HCT116 (cell line): ENCODE data around the gene PDE2A.

Experiments used
- POLR2AphosphoS5 ChIP-seq: IDR thresholded peaks from 2 replicates; pipeline ENCODE4 v1.6.1; 2011; ENCODE audit warnings: mild to moderate bottlenecking, low read depth, low read length, moderate library complexity
- SRF ChIP-seq: IDR thresholded peaks from 2 replicates; pipeline ENCODE4 v1.6.1; 2012; ENCODE audit warnings: low read depth
- TF ChIP-seq, protein P1 (sequence below), 3 experiments: fragments of 200-600 bp in 1 of 3; sonication (generic) in 1 of 3; IDR thresholded peaks in 2 of 3; conservative IDR thresholded peaks in 1 of 3; 2 replicates each; pipeline ENCODE4 v1.5.1; 2012 to 2017; ENCODE audit warnings: low read depth in 2 of 3, low read length in 2 of 3, antibody characterized with exemption in 1 of 3, borderline replicate concordance in 1 of 3, control low read depth in 1 of 3, mild to moderate bottlenecking in 1 of 3, mixed read lengths in 1 of 3, mixed run types in 1 of 3, moderate library complexity in 1 of 3; ENCODE audit not compliant: insufficient read depth in 1 of 3

- TF ChIP-seq, protein P1, sequence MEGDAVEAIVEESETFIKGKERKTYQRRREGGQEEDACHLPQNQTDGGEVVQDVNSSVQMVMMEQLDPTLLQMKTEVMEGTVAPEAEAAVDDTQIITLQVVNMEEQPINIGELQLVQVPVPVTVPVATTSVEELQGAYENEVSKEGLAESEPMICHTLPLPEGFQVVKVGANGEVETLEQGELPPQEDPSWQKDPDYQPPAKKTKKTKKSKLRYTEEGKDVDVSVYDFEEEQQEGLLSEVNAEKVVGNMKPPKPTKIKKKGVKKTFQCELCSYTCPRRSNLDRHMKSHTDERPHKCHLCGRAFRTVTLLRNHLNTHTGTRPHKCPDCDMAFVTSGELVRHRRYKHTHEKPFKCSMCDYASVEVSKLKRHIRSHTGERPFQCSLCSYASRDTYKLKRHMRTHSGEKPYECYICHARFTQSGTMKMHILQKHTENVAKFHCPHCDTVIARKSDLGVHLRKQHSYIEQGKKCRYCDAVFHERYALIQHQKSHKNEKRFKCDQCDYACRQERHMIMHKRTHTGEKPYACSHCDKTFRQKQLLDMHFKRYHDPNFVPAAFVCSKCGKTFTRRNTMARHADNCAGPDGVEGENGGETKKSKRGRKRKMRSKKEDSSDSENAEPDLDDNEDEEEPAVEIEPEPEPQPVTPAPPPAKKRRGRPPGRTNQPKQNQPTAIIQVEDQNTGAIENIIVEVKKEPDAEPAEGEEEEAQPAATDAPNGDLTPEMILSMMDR (IDR thresholded peaks at IDR 0.05 in 2 of 3, conservative IDR thresholded peaks at IDR 0.05 in 1 of 3; ENCODE audit: borderline replicate concordance in 1 of 3, insufficient read depth in 1 of 3, low read depth in 2 of 3, low read length in 2 of 3) = no peak
- no peak for TF ChIP-seq SRF
- TF ChIP-seq POLR2AphosphoS5 = no peak
Measured at GRCh38 chr11:72574548-72575460, 99.4 kb downstream of the PDE2A start.
